Measurements from ENCODE around the gene GNA12.

DNA sequence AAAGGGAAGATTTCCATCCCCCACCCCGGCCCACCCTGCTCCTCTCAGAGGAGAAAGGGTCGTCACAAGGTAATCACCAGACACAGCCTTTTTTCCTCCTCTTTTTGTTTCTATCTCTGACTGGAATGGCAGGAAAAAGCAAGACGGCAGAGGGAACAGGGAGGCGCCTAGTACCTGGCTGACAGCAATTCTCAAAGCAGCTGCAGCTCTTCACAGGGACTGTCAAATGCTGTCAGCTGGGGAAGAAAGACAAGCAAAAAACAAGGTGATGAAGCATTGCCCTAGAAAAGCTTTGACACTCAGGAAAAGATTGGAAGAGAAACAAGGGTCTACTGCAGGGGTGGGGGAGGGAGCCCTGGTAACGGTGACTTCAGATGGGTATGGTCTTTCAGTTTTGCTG is 52.7 kb downstream of the GNA12 start:
- TF ChIP-seq YY1 (IDR thresholded peaks at IDR 0.05; ENCODE audit: low read depth) (no peak), POLR2AphosphoS5 (IDR thresholded peaks at IDR 0.05; ENCODE audit: low read depth, low read length) (no peak), RFX5 (IDR thresholded peaks at IDR 0.05; ENCODE audit: low read length) (no peak)
- TF ChIP-seq, protein P1, sequence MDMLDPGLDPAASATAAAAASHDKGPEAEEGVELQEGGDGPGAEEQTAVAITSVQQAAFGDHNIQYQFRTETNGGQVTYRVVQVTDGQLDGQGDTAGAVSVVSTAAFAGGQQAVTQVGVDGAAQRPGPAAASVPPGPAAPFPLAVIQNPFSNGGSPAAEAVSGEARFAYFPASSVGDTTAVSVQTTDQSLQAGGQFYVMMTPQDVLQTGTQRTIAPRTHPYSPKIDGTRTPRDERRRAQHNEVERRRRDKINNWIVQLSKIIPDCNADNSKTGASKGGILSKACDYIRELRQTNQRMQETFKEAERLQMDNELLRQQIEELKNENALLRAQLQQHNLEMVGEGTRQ (IDR thresholded peaks at IDR 0.05; ENCODE audit: borderline replicate concordance, low read depth, low read length) = no peak
- TF ChIP-seq, protein P2, sequence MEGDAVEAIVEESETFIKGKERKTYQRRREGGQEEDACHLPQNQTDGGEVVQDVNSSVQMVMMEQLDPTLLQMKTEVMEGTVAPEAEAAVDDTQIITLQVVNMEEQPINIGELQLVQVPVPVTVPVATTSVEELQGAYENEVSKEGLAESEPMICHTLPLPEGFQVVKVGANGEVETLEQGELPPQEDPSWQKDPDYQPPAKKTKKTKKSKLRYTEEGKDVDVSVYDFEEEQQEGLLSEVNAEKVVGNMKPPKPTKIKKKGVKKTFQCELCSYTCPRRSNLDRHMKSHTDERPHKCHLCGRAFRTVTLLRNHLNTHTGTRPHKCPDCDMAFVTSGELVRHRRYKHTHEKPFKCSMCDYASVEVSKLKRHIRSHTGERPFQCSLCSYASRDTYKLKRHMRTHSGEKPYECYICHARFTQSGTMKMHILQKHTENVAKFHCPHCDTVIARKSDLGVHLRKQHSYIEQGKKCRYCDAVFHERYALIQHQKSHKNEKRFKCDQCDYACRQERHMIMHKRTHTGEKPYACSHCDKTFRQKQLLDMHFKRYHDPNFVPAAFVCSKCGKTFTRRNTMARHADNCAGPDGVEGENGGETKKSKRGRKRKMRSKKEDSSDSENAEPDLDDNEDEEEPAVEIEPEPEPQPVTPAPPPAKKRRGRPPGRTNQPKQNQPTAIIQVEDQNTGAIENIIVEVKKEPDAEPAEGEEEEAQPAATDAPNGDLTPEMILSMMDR (IDR thresholded peaks at IDR 0.05) = no peak
- TF ChIP-seq, protein P3, sequence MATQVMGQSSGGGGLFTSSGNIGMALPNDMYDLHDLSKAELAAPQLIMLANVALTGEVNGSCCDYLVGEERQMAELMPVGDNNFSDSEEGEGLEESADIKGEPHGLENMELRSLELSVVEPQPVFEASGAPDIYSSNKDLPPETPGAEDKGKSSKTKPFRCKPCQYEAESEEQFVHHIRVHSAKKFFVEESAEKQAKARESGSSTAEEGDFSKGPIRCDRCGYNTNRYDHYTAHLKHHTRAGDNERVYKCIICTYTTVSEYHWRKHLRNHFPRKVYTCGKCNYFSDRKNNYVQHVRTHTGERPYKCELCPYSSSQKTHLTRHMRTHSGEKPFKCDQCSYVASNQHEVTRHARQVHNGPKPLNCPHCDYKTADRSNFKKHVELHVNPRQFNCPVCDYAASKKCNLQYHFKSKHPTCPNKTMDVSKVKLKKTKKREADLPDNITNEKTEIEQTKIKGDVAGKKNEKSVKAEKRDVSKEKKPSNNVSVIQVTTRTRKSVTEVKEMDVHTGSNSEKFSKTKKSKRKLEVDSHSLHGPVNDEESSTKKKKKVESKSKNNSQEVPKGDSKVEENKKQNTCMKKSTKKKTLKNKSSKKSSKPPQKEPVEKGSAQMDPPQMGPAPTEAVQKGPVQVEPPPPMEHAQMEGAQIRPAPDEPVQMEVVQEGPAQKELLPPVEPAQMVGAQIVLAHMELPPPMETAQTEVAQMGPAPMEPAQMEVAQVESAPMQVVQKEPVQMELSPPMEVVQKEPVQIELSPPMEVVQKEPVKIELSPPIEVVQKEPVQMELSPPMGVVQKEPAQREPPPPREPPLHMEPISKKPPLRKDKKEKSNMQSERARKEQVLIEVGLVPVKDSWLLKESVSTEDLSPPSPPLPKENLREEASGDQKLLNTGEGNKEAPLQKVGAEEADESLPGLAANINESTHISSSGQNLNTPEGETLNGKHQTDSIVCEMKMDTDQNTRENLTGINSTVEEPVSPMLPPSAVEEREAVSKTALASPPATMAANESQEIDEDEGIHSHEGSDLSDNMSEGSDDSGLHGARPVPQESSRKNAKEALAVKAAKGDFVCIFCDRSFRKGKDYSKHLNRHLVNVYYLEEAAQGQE (IDR thresholded peaks at IDR 0.05; ENCODE audit: low read depth, low read length) = no peak
